Skeletal muscle tissue (tissue), 4 donors: Measurements from ENCODE around the gene RAB31. TPM values are rescaled to one million over a fixed set of nuclear protein-coding genes. Genes with fewer than 3 reads are reported as not detected.
"Not testable (repeated sequence)": the region's sequence is repeated elsewhere in the genome, so short reads cannot be mapped to it uniquely, and the experiment has no call there.

Experiments used
- H3K27ac ChIP-seq: one replicate; pipeline ENCODE4 v1.7.0; 2013; ENCODE audit warnings: mild to moderate bottlenecking, low read depth, low read length, inconsistent platforms
- H3K27me3 ChIP-seq, 3 donors: one replicate each; pipeline ENCODE4 v1.7.0; 2013; ENCODE audit warnings: low read length in 3 of 3; ENCODE audit not compliant: control insufficient read depth in 3 of 3, insufficient read depth in 3 of 3
- H3K36me3 ChIP-seq, 3 donors: one replicate each; pipeline ENCODE4 v1.7.0; 2013; ENCODE audit warnings: low read length in 3 of 3; ENCODE audit not compliant: control insufficient read depth in 3 of 3, insufficient read depth in 3 of 3
- H3K4me1 ChIP-seq, 3 donors: one replicate each; pipeline ENCODE4 v1.7.0; 2013; ENCODE audit warnings: low read length in 3 of 3, mild to moderate bottlenecking in 3 of 3; ENCODE audit not compliant: control insufficient read depth in 3 of 3, insufficient read depth in 3 of 3
- H3K4me3 ChIP-seq, 3 donors: one replicate each; pipeline ENCODE4 v1.7.0; 2013; ENCODE audit warnings: low read length in 3 of 3
- H3K9ac ChIP-seq, 3 donors: one replicate each; pipeline ENCODE4 v1.7.0; 2013; ENCODE audit warnings: low read length in 3 of 3, mild to moderate bottlenecking in 3 of 3, moderate library complexity in 2 of 3, low read depth in 1 of 3
- H3K9me3 ChIP-seq, 3 donors: one replicate each; pipeline ENCODE4 v1.7.0; 2013; ENCODE audit warnings: low read length in 3 of 3; ENCODE audit not compliant: control insufficient read depth in 3 of 3
- total RNA-seq: library from RNA; depleted of rRNA; stranded (reverse); fragments of >200 nt; gene quantifications from one replicate; pipeline ENCODE4 v1.2.3, GENCODE V29; 2014
- donor health status: Osteomylitis.

RAB31 gene
- 16.7 TPM for total RNA-seq

DNA sequence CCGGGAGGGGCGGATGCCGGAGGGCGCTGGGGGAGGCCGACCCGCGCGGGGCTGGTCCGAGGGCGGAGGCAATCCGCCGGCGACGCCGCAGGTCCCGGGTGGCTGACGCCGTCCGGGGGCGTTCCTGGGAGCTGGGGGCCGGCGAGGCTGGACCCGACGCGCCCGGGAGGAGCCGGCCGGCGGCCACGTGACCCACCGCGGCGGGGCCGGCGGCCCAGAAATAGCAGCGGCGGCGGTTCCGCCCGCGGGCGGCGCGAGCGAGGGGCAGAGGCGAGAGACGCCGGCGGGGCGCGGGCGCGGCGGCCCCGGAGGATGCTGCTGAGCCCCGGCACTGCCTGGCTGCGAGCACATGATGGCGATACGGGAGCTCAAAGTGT is at the start of gene RAB31:
Gene RAB31, plus strand, starts transcription at position 245 of the 377 bp plus-strand sequence. Its CDS starts 105 bp downstream, at position 350.
- H3K9ac ChIP-seq, result peak within 1 kb of the TSS; percentile 48 to 71 (median 69)
- no peaks in the 10 kb centered on the region for H3K36me3 ChIP-seq
- H3K4me1 ChIP-seq, result peaks cover 16 to 17% (median 17%) of the 10 kb centered on the region in 3 donors
- peaks cover 7 to 28% (median 24%) of the 10 kb centered on the region in 3 donors for H3K27me3 ChIP-seq
- H3K27ac ChIP-seq, result peak within 1 kb of the TSS; percentile 74
- peak within 1 kb of the TSS; percentile 64 to 75 (median 75) for H3K4me3 ChIP-seq
- no peaks in the 10 kb centered on the region for H3K9me3 ChIP-seq

- H3K4me3 ChIP-seq, result no peak overlapping the region
- no peak overlapping the region for H3K9ac ChIP-seq
- H3K27me3 ChIP-seq, result no peaks in the 10 kb centered on the region
- H3K36me3 ChIP-seq, result no peaks in the 10 kb centered on the region
- no peak overlapping the region for H3K27ac ChIP-seq
- no peaks in the 10 kb centered on the region for H3K4me1 ChIP-seq
- H3K9me3 ChIP-seq, result no peaks in the 10 kb centered on the region
Measured at GRCh38 chr18:9659499-9660375, 48.4 kb upstream of the RAB31 start.

DNA sequence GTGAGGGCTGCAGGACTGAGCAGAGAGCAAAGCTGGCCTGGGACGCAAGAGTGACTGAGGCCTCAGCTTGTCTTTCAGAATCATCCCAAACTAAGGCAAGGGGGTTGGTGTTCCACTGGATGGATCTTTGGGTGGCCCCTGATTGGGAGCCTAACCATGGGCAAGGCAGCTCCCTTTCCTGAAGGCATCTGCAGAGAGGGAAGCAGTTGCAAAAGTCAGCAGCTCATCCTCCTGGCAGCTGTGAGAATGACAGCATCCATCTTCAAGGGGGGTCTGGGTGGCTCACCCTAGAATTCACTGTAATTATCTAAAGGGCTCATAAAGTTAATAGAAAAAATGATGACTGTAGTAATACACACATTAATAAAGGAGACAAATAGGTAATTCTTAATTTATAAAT is 46.5 kb upstream of the RAB31 start:
- Histone ChIP-seq H3K9me3 (no peaks in the 10 kb centered on the region), H3K4me1 (no peaks in the 10 kb centered on the region), H3K4me3 (no peak overlapping the region), H3K27me3 (no peaks in the 10 kb centered on the region), H3K36me3 (no peaks in the 10 kb centered on the region), H3K27ac (no peak overlapping the region), H3K9ac (no peak overlapping the region)

GRCh38 chr18:9663377-9663776 is 44.7 kb upstream of the RAB31 start:
- Histone ChIP-seq H3K4me1 (no peaks in the 10 kb centered on the region), H3K4me3 (no peak overlapping the region), H3K36me3 (no peaks in the 10 kb centered on the region), H3K27me3 (no peaks in the 10 kb centered on the region), H3K9me3 (no peaks in the 10 kb centered on the region), H3K27ac (no peak overlapping the region), H3K9ac (no peak overlapping the region)

GRCh38 chr18:9665314-9665713 is 42.8 kb upstream of the RAB31 start:
- no peak overlapping the region for H3K27ac ChIP-seq
- no peaks in the 10 kb centered on the region for H3K27me3 ChIP-seq
- H3K9me3 ChIP-seq, result no peaks in the 10 kb centered on the region
- H3K36me3 ChIP-seq, result no peaks in the 10 kb centered on the region
- no peaks in the 10 kb centered on the region for H3K4me1 ChIP-seq
- H3K4me3 ChIP-seq, result no peak overlapping the region
- no peak overlapping the region for H3K9ac ChIP-seq

DNA sequence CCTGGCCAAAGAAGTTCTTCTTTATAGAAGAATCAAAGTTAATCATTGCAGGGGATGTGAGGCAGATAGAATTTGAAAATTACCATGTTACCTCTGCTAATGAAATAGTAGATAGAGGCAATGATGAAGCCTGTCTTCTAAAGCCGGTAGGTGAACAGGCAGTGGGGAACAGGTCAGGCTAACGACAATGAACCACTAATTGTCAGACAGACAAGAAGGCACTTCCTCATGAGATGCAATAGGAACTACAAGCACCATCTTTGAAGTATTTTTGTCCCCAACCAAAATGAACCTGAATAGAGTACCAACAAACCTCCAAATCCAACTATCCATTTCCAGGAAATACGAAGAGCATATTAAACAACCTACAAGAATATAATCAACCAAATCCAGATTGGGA is 41.6 kb upstream of the RAB31 start:
- Histone ChIP-seq H3K27ac (no peak overlapping the region), H3K36me3 (no peaks in the 10 kb centered on the region), H3K4me1 (no peaks in the 10 kb centered on the region), H3K9me3 (no peaks in the 10 kb centered on the region), H3K27me3 (no peaks in the 10 kb centered on the region), H3K4me3 (no peak overlapping the region), H3K9ac (no peak overlapping the region)

DNA sequence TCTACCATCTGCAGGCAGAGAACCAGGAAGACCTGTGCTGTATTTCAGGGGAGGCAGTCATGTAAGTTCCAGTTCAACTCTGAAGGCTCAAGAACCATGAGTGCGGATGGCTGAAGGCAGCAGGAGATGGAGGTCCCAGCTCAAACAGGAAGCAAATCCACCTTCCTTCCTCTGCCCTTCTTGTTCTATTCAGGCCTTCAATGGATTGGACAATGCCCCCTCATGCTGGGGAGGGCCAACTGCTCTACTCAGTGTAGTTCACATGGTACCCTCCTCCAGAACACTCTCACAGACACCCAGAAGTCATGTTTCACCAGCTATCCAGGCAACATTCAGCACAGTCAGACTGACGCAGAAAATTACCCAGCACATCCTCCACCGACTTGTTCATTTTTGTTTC is 39.1 kb upstream of the RAB31 start:
- Histone ChIP-seq H3K36me3 (no peaks in the 10 kb centered on the region), H3K27me3 (no peaks in the 10 kb centered on the region), H3K27ac (no peak overlapping the region), H3K9me3 (no peaks in the 10 kb centered on the region), H3K4me3 (no peak overlapping the region), H3K9ac (no peak overlapping the region), H3K4me1 (peaks cover 0 to 2% (median 0%) of the 10 kb centered on the region in 3 donors)

DNA sequence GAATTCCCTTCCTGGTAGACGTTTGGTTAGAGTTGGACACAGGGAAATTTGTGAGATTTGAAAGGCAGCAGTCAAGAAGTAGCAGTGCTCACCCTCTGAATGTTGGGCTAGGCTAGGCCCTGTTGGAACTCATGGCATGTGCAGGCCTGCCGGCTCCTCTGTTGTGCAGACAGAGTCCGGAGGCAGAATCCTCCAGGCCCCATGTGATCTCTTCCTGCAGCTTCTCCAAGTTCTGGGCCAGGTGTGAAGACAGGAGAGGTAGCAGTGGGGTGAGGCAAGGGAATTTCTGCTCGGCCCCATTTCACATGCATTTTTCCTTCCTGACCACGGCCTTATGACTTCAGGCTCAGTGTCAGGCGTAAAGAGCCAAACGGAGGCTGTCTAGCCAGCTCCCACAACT is 36.9 kb upstream of the RAB31 start:
- Histone ChIP-seq H3K36me3 (no peaks in the 10 kb centered on the region), H3K27me3 (peaks cover 0 to 5% (median 2%) of the 10 kb centered on the region in 3 donors), H3K9ac (no peak overlapping the region), H3K4me3 (no peak overlapping the region), H3K9me3 (no peaks in the 10 kb centered on the region), H3K4me1 (peaks cover 0 to 2% (median 0%) of the 10 kb centered on the region in 3 donors), H3K27ac (no peak overlapping the region)

DNA sequence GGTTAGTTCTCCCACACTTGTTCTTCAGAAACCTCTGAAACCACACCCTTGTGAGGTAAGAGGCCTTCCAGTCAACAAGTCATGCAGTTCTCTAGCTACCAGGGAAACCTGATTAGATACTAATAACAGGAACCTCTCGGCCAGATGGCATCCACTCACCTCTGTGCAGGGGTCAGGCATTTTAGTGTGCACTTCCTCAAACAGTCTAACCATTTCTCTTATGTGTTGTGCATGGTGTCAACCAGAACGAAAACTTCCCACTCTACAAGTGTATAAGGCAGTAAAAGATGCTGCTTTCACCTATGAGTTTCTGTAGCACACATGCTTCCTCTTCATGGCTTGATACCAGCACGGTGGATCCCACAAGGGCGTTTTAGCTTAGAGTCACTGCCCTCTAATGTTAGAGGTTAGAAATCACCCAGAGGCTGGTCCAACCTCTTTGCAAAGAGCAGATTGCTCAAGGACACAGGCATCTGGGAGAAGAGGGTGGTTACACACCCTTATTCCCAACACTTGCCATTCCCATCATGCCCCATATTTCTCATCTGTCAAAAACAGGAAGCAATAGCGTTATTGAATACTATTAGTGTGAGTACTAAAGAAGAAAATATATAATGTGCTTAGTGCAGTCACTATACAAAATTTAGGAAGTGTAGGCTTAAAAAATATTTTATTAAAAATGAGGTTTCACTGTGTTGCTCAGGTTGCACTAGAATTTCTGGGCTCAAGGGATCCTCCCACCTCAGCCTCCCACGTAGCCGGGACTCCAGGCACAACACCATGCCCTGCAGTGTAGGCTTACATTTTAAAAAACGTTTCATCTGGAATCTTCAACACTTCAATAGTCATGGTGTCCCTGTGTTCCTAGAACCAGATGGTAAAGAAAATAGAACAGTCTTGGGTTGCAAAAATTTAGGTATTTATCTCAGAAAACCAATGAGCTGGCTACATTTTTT is 34.5 kb upstream of the RAB31 start:
- Histone ChIP-seq H3K9ac (no peak overlapping the region), H3K4me1 (peaks cover 0 to 2% (median 0%) of the 10 kb centered on the region in 3 donors), H3K27me3 (peaks cover 0 to 5% (median 2%) of the 10 kb centered on the region in 3 donors), H3K9me3 (no peaks in the 10 kb centered on the region), H3K27ac (no peak overlapping the region), H3K36me3 (no peaks in the 10 kb centered on the region), H3K4me3 (no peak overlapping the region)

DNA sequence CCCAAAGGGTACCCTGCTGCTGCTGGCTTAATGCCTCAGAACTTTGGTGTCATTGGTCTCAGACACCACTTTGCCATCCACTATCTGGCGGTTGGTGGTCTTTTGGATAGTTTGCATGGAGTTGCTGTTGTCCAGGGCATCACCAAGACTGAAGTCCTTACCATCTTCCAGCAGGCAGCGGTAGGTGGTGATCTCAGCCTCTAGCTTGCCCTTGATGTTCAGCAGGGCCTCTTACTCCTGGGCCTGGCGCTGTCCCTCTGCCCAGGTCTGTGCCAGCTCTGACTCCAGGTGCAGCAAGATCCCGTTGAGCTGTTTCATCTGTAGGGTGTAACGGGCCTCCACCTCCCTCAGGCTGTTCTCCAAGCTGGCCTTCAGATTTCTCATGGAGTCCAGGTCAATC is 29.9 kb upstream of the RAB31 start:
- H3K36me3 ChIP-seq, H3K9ac ChIP-seq, H3K27me3 ChIP-seq, H3K4me3 ChIP-seq, H3K27ac ChIP-seq, H3K9me3 ChIP-seq, H3K4me1 ChIP-seq: not testable (repeated sequence)
